Kidney epithelial cell (primary cell): ENCODE data around the gene MRPS7. TPM values are rescaled to one million over a fixed set of nuclear protein-coding genes. Genes with fewer than 3 reads are reported as not detected.

Source experiments
- DNase-seq: peaks from one replicate; pipeline ENCODE4 v3.0.0-alpha.2; 2010; ENCODE audit warnings: low read depth
- H3K27me3 ChIP-seq: 2 replicates; pipeline ENCODE4 v1.6.0; 2011; ENCODE audit warnings: low read length; ENCODE audit not compliant: control insufficient read depth, insufficient read depth
- H3K36me3 ChIP-seq: 2 replicates; pipeline ENCODE4 v1.5.1; 2011; ENCODE audit warnings: low read length; ENCODE audit not compliant: control insufficient read depth, insufficient read depth
- H3K4me3 ChIP-seq: 2 replicates; pipeline ENCODE4 v1.5.1; 2011; ENCODE audit warnings: low read depth, mild to moderate bottlenecking, control low read depth, low read length
- total RNA-seq: library from RNA; depleted of rRNA; stranded (reverse); fragments of >200 nt; gene quantifications from 2 replicates; pipeline ENCODE4 v1.2.3, GENCODE V29; 2015
- TF ChIP-seq, protein P1 (sequence below): IDR thresholded peaks from 2 replicates; pipeline ENCODE4 v1.5.1; 2011; ENCODE audit warnings: mild to moderate bottlenecking, moderate library complexity, low read length, control low read depth, inconsistent platforms; ENCODE audit not compliant: insufficient read depth, poor library complexity, severe bottlenecking

Gene MRPS7
- total RNA-seq, 1 donor from 2014 or later: 57.8 TPM

DNA sequence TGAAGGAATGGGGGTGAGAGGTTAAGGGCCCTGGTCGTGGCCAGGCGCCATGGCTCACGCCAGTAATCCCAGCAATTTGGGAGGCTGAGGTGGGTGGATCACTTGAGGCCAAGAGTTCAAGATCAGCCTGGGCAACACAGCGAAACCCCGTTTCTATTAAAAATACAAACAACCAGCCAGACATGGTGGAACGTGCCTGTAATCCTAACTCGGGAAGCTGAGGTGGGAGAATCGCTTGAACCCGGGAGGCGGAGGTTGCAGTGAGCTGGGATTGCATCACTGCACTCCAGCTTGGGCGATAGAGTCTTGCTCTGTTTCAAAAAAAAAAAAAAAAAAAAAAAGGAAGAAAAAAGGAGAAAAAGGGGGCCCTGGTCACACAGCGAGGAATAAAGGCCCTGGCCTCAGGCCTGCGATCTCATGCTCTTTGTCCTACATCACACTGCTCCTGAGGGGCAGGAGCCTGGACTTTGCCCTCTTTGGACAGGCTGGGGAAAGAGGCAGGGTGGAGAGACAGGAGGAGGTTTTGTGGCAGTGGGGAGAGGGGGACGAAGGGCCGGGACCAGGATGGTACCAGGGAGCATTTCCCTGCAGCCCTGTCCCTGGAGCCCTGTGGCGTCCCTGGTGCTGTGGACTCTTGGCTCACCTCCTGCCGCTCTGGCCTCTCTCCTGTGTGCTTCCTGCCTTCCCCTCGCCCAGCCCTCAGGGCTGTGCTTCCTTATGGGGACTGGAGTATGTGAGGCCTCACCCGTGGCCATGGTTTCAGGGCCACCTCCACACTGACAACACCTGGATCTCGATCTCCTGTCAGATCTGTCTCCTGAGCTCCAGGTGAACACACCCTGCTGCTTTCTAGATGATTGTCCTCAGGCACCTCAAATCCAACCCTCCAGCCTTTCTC, 47.3 kb downstream of the MRPS7 start:
- no peak for DNase-seq
- no peak overlapping the region for H3K4me3 ChIP-seq
- TF ChIP-seq, protein P1, sequence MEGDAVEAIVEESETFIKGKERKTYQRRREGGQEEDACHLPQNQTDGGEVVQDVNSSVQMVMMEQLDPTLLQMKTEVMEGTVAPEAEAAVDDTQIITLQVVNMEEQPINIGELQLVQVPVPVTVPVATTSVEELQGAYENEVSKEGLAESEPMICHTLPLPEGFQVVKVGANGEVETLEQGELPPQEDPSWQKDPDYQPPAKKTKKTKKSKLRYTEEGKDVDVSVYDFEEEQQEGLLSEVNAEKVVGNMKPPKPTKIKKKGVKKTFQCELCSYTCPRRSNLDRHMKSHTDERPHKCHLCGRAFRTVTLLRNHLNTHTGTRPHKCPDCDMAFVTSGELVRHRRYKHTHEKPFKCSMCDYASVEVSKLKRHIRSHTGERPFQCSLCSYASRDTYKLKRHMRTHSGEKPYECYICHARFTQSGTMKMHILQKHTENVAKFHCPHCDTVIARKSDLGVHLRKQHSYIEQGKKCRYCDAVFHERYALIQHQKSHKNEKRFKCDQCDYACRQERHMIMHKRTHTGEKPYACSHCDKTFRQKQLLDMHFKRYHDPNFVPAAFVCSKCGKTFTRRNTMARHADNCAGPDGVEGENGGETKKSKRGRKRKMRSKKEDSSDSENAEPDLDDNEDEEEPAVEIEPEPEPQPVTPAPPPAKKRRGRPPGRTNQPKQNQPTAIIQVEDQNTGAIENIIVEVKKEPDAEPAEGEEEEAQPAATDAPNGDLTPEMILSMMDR: no peak

DNA sequence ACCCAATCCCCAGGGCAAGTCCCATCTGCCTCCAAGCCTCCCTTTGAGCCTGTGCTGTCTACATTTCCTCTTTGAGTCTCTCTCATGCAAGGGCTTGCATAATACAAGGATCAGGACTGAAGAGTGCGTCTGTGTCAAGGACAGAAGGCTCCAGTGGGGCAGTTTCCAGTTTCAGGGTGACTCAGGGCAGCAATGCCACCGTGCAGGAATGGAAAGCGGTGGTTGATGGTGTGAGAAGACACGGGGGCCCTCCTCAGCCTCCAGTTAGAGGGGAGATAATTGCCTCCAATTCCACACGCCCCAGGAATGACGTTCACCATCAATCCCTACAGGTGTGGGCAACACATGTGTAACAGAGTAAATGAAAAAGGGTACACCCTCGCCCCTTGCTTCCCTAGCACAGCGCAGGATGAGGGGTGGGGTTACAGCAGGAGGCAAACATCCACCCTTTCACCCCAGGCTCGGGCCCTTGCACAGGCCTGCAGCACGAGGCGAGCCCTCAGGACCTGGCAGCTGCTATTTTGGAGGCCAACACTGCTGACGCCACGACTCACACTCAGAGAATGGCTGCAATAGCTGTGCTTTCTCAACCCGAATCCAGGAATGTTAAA, 52.4 kb downstream of the MRPS7 start:
- TF ChIP-seq, protein P1: no peak
- Histone ChIP-seq H3K4me3 (no peak overlapping the region), H3K27me3 (no peaks in the 10 kb centered on the region), H3K36me3 (peaks cover 1% of the 10 kb centered on the region)
- no peak for DNase-seq

More for the DNA sequence above, 47.3 kb downstream of the MRPS7 start:
- no peaks in the 10 kb centered on the region for H3K36me3 ChIP-seq
- no peaks in the 10 kb centered on the region for H3K27me3 ChIP-seq

DNA sequence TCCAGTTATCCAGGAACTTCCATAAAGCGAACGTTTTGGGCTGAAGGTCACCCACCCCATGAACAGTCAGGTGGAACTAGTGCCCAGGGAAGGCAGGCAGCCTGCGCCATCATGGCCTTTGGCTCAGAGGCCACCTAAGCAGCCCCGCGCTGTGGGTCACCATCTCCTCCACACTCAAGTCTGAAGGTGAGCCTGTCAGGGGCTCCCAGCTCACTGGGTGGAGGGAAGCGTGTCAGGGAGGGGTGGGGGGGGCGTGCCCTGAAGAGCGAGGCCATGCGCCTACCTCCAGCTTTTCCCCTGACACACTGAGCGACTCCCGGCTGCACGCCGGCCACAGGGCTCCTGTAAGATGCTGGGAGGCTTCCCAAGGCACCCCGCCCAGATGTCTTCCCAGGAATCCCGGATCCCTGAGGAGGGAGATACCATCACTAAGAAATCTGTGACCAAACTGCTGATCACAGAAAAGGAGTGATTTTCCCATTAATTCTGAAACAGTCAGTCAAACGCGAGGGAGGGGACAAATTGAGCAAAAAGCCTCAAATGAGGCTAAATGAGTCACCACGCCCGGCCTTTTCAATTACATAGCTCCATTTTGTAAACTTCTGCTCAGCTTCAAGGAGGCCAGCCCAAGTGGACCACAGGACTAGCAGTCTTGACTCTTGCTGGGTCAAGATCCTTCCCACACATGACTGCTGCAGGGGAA, 54.0 kb downstream of the MRPS7 start:
- Histone ChIP-seq H3K27me3 (no peaks in the 10 kb centered on the region), H3K4me3 (no peak overlapping the region), H3K36me3 (peaks cover 1% of the 10 kb centered on the region)
- TF ChIP-seq, protein P1: no peak
- no peak for DNase-seq

Other genes starting within 250 kb of the MRPS7 start
- gene MRPL58, start 249.2 kb upstream of the MRPS7 start, total RNA-seq: 68.5 and 77.7 TPM in 2 replicates
- gene ATP5PD, start 214.9 kb upstream of the MRPS7 start, total RNA-seq: 247 and 275 TPM in 2 replicates
- 15.6 and 19.2 TPM in 2 replicates for gene KCTD2, start 214.7 kb upstream of the MRPS7 start, total RNA-seq
- gene SLC16A5, start 173.9 kb upstream of the MRPS7 start, total RNA-seq: 19.1 and 23.1 TPM in 2 replicates
- 7.9 and 8.0 TPM in 2 replicates for gene ARMC7, start 151.9 kb upstream of the MRPS7 start, total RNA-seq
- gene NT5C, start 130.1 kb upstream of the MRPS7 start, total RNA-seq: 107 and 114 TPM in 2 replicates
- 453 and 466 TPM in 2 replicates for gene JPT1, start 107.4 kb upstream of the MRPS7 start, total RNA-seq
- gene SUMO2, start 78.9 kb upstream of the MRPS7 start, total RNA-seq: 61.9 and 76.0 TPM in 2 replicates
- gene NUP85, start 56.2 kb upstream of the MRPS7 start, total RNA-seq: 33.1 and 37.2 TPM in 2 replicates
- gene GGA3, start 273 bp upstream of the MRPS7 start, total RNA-seq: 24.8 and 34.8 TPM in 2 replicates
- gene MIF4GD, start 9.4 kb downstream of the MRPS7 start, total RNA-seq: 26.7 and 36.1 TPM in 2 replicates
- 6.0 and 7.1 TPM in 2 replicates for gene SLC25A19, start 27.6 kb downstream of the MRPS7 start, total RNA-seq
- gene GRB2, start 143.8 kb downstream of the MRPS7 start, total RNA-seq: 71.9 and 121 TPM in 2 replicates
- gene TMEM94, start 194.8 kb downstream of the MRPS7 start, total RNA-seq: 72.7 and 86.4 TPM in 2 replicates